Stimulated activated CD4-positive, alpha-beta T cell treated with anti-CD3 and anti-CD28 coated beads, TNF-alpha, amount 100 ng/mL, for 4 hours (primary cell): Measurements from ENCODE around the gene ZNF280C.
"Not testable (repeated sequence)": the region's sequence is repeated elsewhere in the genome, so short reads cannot be mapped to it uniquely, and the experiment has no call there.

ENCODE experiments used
- DNase-seq, 3 experiments: peaks; one replicate each; pipeline ENCODE4 v3.0.0-alpha.2; 2020; ENCODE audit warnings: low read depth in 3 of 3

The ZNF280C gene, protein sequence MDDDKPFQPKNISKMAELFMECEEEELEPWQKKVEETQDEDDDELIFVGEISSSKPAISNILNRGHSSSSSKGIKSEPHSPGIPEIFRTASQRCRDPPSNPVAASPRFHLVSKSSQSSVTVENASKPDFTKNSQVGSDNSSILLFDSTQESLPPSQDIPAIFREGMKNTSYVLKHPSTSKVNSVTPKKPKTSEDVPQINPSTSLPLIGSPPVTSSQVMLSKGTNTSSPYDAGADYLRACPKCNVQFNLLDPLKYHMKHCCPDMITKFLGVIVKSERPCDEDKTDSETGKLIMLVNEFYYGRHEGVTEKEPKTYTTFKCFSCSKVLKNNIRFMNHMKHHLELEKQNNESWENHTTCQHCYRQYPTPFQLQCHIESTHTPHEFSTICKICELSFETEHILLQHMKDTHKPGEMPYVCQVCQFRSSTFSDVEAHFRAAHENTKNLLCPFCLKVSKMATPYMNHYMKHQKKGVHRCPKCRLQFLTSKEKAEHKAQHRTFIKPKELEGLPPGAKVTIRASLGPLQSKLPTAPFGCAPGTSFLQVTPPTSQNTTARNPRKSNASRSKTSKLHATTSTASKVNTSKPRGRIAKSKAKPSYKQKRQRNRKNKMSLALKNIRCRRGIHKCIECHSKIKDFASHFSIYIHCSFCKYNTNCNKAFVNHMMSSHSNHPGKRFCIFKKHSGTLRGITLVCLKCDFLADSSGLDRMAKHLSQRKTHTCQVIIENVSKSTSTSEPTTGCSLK

DNA sequence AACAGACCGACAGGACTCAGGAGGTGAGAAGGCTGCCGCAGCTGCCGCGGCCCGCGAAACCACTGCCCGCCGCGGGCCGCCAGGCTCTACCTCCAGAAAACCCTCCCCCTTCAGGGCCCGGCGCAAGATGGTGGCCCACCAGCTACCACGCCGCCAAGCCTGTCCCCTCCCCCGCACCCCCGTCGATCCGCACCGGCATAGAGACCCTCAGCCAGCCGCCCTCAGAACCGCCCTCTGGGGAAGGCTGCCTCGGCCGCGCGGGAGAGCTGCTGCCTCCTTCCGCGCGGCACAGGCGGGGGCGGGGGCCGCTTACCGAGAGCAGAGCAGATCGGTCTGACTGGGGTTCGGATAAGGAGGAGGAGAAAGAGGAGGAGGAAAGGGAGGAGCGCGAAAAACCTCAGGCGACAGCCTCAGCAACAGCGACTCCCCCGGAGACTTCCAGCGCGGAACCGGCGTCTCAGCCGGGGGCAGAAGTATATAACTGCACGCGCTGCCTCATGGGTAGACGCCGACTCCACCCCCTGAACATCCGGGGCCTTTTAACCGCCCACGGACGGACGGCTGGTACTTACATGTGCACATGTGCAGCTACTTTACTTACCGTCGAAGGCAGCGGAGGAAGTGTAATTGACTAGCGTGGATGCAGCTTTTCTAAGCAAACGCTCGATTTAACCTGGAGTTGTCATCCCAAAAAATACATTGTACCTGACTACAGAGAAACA is at the start of gene ZNF280C:
Gene ZNF280C, minus strand, starts transcription at position 451 of the 722 bp plus-strand sequence. CDS start 8,450 bp downstream, outside the sequence.
- peak; percentile 76 to 86 (median 85) for DNase-seq

DNA sequence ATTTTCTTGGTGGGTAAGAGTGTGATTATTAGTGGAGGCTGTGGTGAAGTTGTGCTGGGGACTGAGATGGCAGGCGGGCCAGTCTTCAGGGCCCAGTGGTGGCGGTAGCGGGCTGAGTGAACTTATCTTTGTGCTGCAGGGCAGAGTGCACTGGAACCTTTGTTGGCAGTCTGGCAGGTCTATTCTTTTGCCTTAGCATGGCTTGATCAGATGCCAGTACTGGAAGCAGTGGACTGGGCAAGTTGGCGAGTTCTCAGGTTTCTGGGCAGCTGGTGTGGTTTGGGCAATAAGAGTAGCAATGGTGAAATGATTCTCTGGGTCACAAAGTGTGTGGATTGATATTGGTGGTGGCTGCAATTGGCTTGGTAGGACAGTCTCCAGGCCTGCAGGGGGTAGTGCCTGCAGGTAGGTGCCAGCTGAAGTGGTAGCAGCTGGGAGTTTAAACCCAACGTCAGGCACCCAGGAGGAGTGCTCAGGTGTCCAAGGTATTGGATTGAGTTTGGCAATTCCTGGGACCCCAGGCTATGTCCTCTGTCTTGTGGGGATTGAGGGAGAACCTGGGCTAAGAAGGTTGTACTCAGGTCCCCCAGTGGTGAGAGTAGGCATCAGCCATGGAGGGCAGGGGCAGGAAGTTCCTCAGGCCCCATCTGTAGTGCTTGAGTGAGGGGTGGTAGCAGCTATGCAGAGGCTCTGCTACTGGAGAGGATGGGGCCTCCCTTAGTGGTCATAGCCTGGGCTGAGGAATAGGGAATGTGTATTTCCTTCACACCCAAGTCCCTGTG is 36.1 kb upstream of the ZNF280C start:
- no peak for DNase-seq

DNA sequence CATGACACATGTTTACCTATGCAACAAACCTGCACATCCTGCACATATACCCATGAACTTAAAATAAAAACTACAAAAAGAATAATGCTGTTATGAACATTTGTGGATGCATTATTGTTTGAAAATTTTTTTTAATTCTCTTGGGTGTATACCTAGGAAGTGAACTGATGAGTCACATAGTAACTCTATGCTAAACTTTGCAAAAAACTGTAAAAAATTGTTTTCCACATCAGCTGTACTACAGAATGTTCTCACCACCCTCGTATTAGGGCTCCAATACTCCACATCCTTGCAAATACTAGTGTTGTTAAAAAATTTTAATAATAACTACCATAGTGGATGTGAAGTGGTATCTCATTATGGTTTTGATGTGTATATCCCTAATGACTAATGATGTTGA is 33.3 kb upstream of the ZNF280C start:
- no peak for DNase-seq

DNA sequence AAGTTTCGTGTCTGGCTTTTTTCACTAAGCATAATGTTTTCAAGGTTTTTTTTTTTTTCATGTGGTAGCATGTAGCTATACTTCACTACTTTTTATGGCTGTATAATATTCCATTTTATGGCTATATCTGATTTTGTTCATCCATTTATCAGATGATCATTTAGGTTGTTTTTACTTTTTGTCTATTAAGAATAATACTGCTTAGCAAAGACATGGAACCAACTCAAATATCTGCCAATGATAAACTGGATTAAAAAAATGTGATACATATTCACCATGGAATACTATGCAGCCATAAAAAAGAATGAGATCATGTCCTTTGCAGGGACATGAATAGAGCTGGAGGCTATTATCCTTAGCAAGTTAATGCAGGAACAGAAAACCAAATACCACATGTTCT is 32.7 kb upstream of the ZNF280C start:
- no peak for DNase-seq

DNA sequence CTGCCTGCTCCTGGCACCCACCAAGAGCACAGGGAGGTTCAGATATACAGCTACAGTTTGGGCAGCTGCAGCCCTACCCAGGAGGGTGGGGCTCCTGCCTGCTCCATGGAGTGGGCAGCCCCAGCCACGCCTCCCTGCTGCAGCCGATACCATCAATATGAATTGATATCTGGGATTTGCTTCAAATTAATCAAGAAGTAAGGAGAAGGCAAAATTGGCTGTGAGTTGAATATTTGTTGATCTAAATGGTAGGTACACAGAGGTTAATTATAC is 31.2 kb upstream of the ZNF280C start:
- DNase-seq: no peak

DNA sequence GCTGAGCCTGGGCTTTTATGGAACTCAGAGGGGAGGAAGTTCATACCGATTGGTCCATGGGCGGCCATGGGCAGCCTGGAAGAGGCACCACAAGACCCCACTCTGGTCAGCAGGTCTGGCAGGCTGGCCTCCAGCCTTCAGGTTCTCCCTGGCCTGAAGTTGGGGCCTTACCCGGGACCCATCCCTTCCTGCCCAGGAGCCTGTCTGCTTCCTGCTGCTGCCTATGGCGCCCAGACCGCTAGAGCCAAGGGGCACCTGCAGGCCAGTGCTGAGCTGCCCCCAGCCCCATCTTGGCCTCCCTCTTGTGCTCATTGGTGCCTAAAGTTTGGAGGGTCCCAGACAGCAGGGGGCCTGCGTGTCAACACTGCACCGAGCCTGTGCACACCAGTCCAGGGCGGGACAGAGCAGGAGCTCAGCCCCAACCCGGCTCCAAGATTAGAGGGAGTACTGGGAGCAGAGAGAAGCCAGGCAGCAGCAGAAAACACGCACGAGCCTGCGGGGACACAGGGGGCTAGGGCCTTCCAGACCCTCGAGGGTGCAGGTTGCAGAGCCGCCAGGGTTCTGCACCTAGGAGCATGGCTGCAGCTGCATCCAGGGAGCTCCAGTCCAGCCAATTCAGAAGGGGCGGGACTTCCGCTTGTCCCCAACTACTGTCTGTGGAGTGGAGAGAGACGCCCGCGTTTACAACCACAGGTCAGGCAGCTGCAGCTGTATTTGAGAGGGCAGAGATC is 30.7 kb upstream of the ZNF280C start:
- DNase-seq: no peak

DNA sequence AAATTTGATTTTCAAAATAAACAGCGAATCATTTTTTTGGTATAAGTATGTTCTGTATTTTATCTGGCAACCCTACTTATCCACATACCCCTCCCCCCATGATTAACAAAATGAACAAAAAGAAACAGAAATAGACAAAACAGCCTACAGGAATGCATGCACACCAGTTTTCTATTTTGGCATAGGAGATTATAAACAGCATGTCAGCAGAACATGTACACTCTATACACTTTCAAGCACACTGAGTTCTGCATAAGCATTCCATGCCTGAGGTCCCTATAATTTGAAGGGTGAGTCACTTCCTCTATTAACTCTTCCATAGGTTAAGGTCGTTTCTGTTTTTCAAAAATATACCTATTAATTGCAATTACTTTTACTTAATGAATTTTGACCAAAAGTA is 28.0 kb upstream of the ZNF280C start:
- DNase-seq: no peak

DNA sequence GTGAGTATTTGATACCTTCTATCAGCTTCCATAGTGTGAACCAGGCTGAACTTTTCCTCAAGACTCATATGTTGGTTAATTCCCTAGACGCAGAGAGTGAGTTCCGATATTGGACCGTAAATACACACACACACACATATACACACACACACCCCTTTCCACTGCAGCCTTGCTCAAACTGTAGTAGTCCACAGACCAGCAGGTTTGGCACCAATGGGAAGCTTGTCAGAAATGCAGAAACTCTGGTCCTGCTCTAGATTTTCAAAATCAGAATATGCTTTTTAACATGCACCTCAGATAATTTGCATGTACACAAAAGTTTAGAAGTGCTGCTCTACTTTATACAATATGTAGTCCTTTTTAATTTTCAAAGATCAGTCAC is 27.6 kb upstream of the ZNF280C start:
- DNase-seq: no peak

DNA sequence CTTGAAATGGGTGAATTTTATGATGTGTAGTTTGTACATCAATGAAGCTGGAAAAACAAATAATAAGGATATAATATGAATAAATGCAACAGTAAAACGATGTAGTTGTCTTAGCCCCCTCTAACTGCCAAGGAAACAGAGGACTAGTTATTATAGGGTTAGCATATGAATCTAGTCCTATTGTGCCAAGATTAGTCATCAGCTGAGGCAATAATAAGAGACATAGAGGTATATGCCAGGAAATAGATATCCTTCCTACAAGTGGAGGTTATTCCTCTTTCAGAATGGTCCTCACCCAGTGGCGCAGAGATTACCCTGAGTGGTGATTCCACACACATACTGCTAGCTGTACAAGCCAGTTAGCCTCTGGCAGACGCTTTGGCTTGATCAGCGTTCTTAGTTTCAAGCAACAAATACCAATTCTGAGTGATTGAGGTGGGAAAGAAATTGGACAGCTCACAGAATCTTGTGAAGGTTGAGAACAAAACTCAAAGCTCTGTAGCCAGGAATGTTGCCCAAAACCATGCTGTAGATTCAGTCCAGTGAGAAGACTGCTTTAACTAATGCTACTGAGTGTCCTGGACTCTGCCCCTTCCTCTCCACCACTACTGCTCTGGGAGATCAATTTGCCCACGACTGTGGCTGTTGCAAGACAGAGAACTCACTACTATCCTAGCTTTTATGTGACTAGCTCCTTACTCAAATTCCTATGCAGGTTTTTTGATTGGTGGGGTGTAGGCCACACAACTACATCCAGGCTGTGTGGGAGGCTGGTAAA is 27.0 kb upstream of the ZNF280C start:
- DNase-seq: no peak

DNA sequence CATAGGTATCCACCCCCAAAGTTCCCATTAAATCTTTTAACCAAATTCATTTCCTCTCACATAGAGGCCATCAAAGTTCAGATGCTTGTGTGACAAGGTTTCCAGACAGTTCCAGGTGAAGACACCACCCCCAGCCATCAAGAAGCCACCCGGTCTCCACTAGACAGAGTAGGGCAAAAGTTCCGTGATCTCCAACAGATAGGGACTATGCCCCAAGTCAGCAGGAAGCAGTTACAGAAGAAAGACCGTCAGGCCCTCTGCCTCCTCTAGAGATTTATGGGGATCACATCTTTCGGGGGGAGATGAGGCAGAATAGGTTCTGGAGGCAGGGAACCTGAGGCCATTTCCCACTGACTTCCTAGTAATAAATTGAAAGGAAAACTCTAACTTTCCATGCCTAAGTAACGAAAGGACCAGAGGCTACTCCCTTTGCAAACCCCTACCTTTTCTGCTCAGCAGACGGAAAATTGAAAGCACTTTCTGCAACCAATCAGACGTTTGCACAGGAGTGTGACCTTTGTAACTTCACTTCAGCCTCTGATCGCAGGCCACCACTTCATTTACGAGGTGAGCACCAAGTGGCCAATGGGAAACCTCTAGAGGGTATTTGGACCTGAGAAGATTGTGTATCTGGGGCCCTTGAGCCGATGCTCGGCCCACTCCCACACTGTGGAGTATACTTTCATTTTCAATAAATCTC is 18.5 kb upstream of the ZNF280C start:
- no peak for DNase-seq

- no peak for DNase-seq
Measured at GRCh38 chrX:130285710-130286109, 17.0 kb upstream of the ZNF280C start.

DNA sequence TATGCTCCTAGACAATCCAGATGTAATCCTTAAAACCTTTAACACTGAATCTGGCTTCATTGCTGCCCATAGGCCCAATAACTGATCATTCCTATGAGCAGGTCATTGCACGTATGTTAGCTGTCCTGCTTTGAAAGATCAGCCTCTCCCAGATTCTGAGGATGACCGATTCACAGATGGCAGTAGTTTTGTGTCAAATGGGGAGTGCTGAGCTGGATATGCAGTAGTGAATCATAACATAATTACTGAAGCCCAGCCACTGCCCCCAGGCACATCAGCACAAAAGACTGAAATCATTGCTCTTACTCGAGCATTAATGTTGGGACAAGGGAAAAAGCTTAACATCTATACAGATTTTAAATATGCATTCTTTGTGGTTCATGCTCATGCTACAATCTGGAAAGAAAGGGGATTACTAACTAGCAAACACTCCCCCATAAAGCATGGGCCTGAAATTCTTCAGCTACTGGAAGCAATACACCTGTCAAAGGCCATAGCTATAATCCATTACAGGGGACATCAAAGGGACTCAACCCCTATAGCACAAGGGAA is 16.4 kb upstream of the ZNF280C start:
- no peak for DNase-seq

DNA sequence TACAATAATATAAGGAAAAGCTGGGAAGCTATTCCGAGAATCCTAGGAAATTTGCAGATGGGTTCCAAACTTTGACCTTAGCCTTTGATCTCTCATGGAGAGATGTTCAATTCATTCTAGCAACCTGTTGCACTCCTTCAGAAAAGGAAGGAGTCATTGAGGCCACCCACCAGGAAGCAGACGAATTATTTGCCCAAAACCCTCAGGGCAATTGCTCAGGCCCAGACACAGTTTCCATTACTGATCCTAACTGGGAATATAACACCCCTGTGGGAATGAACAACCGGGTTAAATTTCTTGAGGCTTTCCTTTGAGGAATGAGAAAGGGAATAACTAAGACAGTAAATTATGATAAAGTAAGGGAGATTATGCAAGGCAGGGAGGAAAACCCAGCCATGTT is 13.5 kb upstream of the ZNF280C start:
- DNase-seq: no peak

DNA sequence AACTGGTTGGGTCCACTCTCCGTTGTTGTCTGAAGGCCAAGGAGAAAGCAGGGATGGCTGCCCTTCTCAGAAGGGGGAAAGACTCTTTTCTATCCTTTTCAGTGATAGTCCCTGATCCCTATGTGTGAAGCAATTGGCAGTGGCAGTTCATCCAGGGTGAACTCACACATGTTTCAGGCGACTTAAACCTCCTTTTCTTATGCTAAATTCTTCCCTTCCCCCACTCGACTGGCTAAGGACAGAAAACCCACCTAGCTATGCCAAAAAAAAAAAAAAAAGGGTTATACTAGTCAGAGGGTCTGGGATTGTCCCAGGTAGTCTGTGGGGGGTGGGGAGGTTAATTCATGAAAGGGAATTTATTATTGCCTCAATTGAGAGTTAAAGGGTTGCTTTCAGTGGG is 12.2 kb upstream of the ZNF280C start:
- DNase-seq: no peak

- not testable (repeated sequence) for DNase-seq
Measured at GRCh38 chrX:130272253-130272652, 3.6 kb upstream of the ZNF280C start.

DNA sequence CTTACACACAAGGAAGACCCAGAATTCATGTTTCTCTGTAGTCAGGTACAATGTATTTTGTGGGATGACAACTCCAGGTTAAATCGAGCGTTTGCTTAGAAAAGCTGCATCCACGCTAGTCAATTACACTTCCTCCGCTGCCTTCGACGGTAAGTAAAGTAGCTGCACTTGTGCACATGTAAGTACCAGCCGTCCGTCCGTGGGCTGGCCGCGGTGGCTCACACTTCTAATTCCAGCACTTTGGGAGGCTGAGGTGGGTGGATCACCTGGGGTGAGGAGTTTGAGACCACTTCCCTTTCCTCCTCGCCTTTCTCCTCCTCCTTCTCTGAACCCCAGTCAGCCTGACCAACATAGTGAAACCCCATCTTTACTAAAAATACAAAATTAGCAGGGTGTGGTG is 692 bp upstream of the ZNF280C start:
- not testable (repeated sequence) for DNase-seq

DNA sequence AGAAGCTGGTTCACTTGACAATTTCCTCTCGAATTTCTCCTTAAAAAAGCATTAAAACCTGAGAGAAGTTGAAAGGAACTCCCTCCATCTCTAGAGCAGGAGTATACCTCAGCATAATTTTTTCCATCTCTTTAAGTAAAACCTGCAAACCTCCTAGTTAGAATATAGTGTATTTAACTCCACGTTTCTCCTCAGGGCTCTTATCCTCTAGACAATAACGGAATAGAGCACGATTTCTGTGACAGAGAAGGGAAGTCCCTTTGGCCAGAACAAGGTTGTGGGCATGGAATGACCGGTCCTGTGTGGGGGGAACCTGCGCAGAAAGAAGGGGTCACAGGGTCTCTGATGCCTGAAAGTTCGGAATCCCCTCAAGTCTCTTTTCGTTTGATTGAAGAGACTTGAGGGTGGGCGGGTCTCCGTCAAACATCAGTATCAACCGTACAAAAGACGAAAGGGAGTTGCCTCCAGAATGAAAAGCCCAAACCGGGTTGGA is 697 bp downstream of the ZNF280C start:
- DNase-seq: no peak

DNA sequence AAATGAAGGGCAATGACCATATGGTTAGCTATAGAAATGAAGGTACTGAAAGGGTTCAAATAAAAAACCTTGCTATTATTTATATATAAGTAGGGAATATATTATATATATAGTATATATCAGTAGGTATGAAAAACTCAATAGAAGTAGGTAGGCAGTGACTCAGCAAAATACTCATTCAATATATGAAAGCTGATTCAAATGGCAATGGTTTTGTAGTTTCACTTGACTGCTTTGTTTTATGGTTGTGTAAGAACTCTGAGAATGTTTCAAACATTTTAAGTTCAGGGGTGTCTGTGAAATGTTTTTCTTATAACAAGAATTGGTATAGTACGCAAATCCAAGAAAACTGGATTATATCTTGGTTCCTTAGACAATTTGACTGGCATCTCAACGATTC is 4.1 kb downstream of the ZNF280C start:
- DNase-seq: no peak

DNA sequence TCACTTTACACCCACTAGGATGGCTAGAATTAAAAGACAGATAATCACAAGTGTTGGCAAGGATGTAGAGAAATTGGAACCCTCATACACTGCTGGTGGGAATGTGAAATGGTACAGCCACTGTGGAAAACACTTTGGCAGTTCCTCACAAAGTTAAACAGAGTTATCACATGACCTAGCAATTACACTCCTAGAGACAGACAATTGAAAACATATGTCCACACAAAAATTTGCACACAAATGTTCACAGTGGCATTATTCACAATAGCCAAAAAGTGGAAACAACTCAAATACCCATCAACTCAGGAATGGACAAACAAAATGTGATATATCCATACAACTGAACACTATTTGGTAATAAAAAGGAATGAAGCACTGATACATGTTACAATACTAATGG is 5.7 kb downstream of the ZNF280C start:
- no peak for DNase-seq
